Myometrial cell (primary cell): ENCODE measurements around the gene ZNF45. TPM values are rescaled to one million over a fixed set of nuclear protein-coding genes. Genes with fewer than 3 reads are reported as not detected.

Experiments used
- total RNA-seq: library from RNA; depleted of rRNA; stranded (reverse); fragments of >200 nt; gene quantifications from 2 replicates; pipeline ENCODE4 v1.2.3, GENCODE V29; 2015

Gene ZNF45
- total RNA-seq = 5.8 and 6.4 TPM in 2 replicates

GRCh38 chr19:43934985-43935708 lies at the start of gene ZNF45:
Gene ZNF45 (minus strand): TSS chr19:43935282. CDS start chr19:43922185, 13,097 bp downstream.

GRCh38 chr19:43983912-43984686 lies 49.0 kb upstream of the ZNF45 start, which contains the start of gene ZNF155:
Gene ZNF155 (plus strand): TSS chr19:43984188. CDS start chr19:43988544, 4,356 bp downstream.

GRCh38 chr19:43950834-43951645 lies 16.0 kb upstream of the ZNF45 start, which contains the start of gene ZNF221:
Gene ZNF221 (plus strand): TSS chr19:43951228. CDS start chr19:43962727, 11,499 bp downstream.

GRCh38 chr19:43883864-43884263 lies 51.2 kb downstream of the ZNF45 start, which contains the start of gene ZNF404:
Gene ZNF404 (minus strand): TSS chr19:43883964.

Other genes with a start within 250 kb of the ZNF45 start
- gene IRGC, start 219.2 kb downstream of the ZNF45 start, total RNA-seq = not detected in 2 replicates
- gene SMG9, start 180.3 kb downstream of the ZNF45 start, total RNA-seq = 10.6 and 12.4 TPM in 2 replicates
- 0.89 and 1.7 TPM in 2 replicates for gene KCNN4, start 154.3 kb downstream of the ZNF45 start, total RNA-seq
- gene LYPD5, start 132.8 kb downstream of the ZNF45 start, total RNA-seq = not detected in 2 replicates
- gene ZNF283, start 108.0 kb downstream of the ZNF45 start, total RNA-seq = 0.86 and 10.6 TPM in 2 replicates
- 1.2 and 2.0 TPM in 2 replicates for gene ZNF404, start 51.3 kb downstream of the ZNF45 start, total RNA-seq
- gene ZNF221, start 15.9 kb upstream of the ZNF45 start, total RNA-seq = 1.2 and 2.3 TPM in 2 replicates
- gene ZNF155, start 48.9 kb upstream of the ZNF45 start, total RNA-seq = 2.0 and 8.0 TPM in 2 replicates
- gene ZNF230, start 67.7 kb upstream of the ZNF45 start, total RNA-seq = 0.58 and 1.9 TPM in 2 replicates
- gene ZNF222, start 90.1 kb upstream of the ZNF45 start, total RNA-seq = 1.2 and 5.2 TPM in 2 replicates
- gene ZNF223, start 116.8 kb upstream of the ZNF45 start, total RNA-seq = 2.6 and 5.1 TPM in 2 replicates
- 1.4 and 1.6 TPM in 2 replicates for gene ZNF284, start 136.9 kb upstream of the ZNF45 start, total RNA-seq
- gene ZNF224, start 159.1 kb upstream of the ZNF45 start, total RNA-seq = 3.2 and 6.0 TPM in 2 replicates
- 4.6 and 7.5 TPM in 2 replicates for gene ZNF225, start 178.1 kb upstream of the ZNF45 start, total RNA-seq
- 1.9 and 2.3 TPM in 2 replicates for gene ZNF234, start 206.3 kb upstream of the ZNF45 start, total RNA-seq
- 17.6 and 27.6 TPM in 2 replicates for gene ZNF226, start 229.8 kb upstream of the ZNF45 start, total RNA-seq